HepG2 (cell line): Measurements from ENCODE around the gene SMAD7. TPM values are rescaled to one million over a fixed set of nuclear protein-coding genes. Genes with fewer than 3 reads are reported as not detected.

Experiments used
- ATAC-seq: fragments of 200-7000 bp; cut with Tn5 transposase; 3 replicates; pipeline ENCODE4 v1.9.1; 2020; ENCODE audit warnings: mild to moderate bottlenecking, moderate library complexity
- BruUV-seq: library from RNA; stranded (reverse); fragments of 400-500 nt; replicated peaks from 2 replicates; lab custom pipeline; 2021; lab: Mats Ljungman, UMichigan
- CTCF ChIA-PET: fragments of 300-600 bp; formaldehyde crosslinking; extraction: SDS; loops from one replicate; lab custom pipeline; 2021; ENCODE audit warnings: low total read pairs, inconsistent platforms, low intra/inter-chr PET ratio; lab: Yijun Ruan, JAX
- POLR2A ChIA-PET: fragments of 350-600 bp; sonication (Branson Sonifier 250); formaldehyde crosslinking; loops from one replicate; lab custom pipeline; 2020; ENCODE audit warnings: antibody characterized with exemption, inconsistent platforms; lab: Yijun Ruan, JAX
- DNase-seq: peaks from one replicate; pipeline ENCODE4 v3.0.0-alpha.2; 2015; ENCODE audit warnings: low spot score
- FAIRE-seq: peaks from 3 replicates; lab custom pipeline; 2011; peaks lifted over from hg19 to GRCh38; lab: Jason Lieb, UNC
- H2AFZ ChIP-seq: one replicate; pipeline ENCODE4 v1.6.1; 2011; ENCODE audit warnings: low read length, inconsistent platforms
- H3K27ac ChIP-seq: fragments of 300-600 bp; 3 replicates; pipeline ENCODE4 v1.8.0; 2011; ENCODE audit warnings: mixed run types, mild to moderate bottlenecking, mixed read lengths, low read length, inconsistent platforms; ENCODE audit not compliant: insufficient read depth; ENCODE audit errors: extremely low read length
- H3K27me3 ChIP-seq, 2 experiments: fragments of 200-600 bp in 1 of 2; 2 replicates in 1 of 2; 3 replicates in 1 of 2; pipeline versions ENCODE4 v1.6.0 to v1.8.0; 2011; ENCODE audit warnings: low read length in 2 of 2, mild to moderate bottlenecking in 2 of 2, moderate library complexity in 2 of 2, inconsistent platforms in 1 of 2; ENCODE audit not compliant: insufficient read depth in 2 of 2, control insufficient read depth in 1 of 2
- H3K36me3 ChIP-seq, 2 experiments: fragments of 200-600 bp in 1 of 2; replicated peaks in 1 of 2; 2 replicates in 1 of 2; 3 replicates in 1 of 2; pipeline versions ENCODE4 v1.5.1 to v1.8.0; 2011; ENCODE audit warnings: low read length in 2 of 2, inconsistent platforms in 1 of 2; ENCODE audit not compliant: insufficient read depth in 2 of 2, control insufficient read depth in 1 of 2
- H3K4me1 ChIP-seq: 2 replicates; pipeline ENCODE4 v1.5.1; 2012; ENCODE audit warnings: low read length, inconsistent platforms; ENCODE audit not compliant: insufficient read depth
- H3K4me2 ChIP-seq: 2 replicates; pipeline ENCODE4 v1.6.0; 2011; ENCODE audit warnings: low read depth, low read length, inconsistent platforms
- H3K4me3 ChIP-seq, 3 experiments: fragments of 200-600 bp in 1 of 3; sonication (generic), shearing (Covaris generic) in 1 of 3; replicated peaks in 1 of 3; 2 replicates each; pipeline ENCODE4 v1.5.1; 2011 to 2016; ENCODE audit warnings: low read length in 3 of 3, inconsistent platforms in 2 of 3, low read depth in 2 of 3, mild to moderate bottlenecking in 2 of 3, control low read depth in 1 of 3, mixed read lengths in 1 of 3; ENCODE audit not compliant: insufficient read depth in 1 of 3
- H3K79me2 ChIP-seq: one replicate; pipeline ENCODE4 v1.6.1; 2011; ENCODE audit warnings: low read length, inconsistent platforms; ENCODE audit not compliant: insufficient read depth
- H3K9ac ChIP-seq: 2 replicates; pipeline ENCODE4 v1.6.0; 2011; ENCODE audit warnings: mild to moderate bottlenecking, low read depth, low read length, inconsistent platforms; ENCODE audit not compliant: insufficient read depth
- H3K9me3 ChIP-seq: 2 replicates; pipeline ENCODE4 v1.5.1; 2012; ENCODE audit warnings: mild to moderate bottlenecking, low read length
- H4K20me1 ChIP-seq: 2 replicates; pipeline ENCODE4 v1.6.0; 2011; ENCODE audit warnings: inconsistent platforms, mild to moderate bottlenecking, low read length, moderate library complexity; ENCODE audit not compliant: insufficient read depth
- AGO2 ChIP-seq: fragments of 200-400 bp; formaldehyde crosslinking; optimal IDR thresholded peaks from 2 replicates; pipeline ENCODE3; 2017; ENCODE audit warnings: mild to moderate bottlenecking, low read depth, low read length, moderate library complexity
- CREB1 ChIP-seq, 2 experiments: fragments of 450-650 bp in 1 of 2; IDR thresholded peaks; 2 replicates each; pipeline ENCODE4 v1.6.1; 2016 to 2017; ENCODE audit warnings: control low read depth in 1 of 2, mild to moderate bottlenecking in 1 of 2, missing compliant biosample characterization in 1 of 2, missing genetic modification characterization in 1 of 2
- RARA ChIP-seq: IDR thresholded peaks from 2 replicates; pipeline ENCODE4 v1.6.1; 2016; ENCODE audit warnings: missing genetic modification reagents, missing compliant biosample characterization
- RXRA ChIP-seq: sonication (generic); formaldehyde crosslinking; IDR thresholded peaks from 2 replicates; pipeline ENCODE4 v1.5.1; 2020; ENCODE audit warnings: missing genetic modification reagents
- ZNF263 ChIP-seq: sonication (generic); formaldehyde crosslinking; IDR thresholded peaks from 2 replicates; pipeline ENCODE4 v1.4.0; 2020; ENCODE audit warnings: missing genetic modification reagents
- ZNF513 ChIP-seq: sonication (generic); formaldehyde crosslinking; conservative IDR thresholded peaks from 2 replicates; pipeline ENCODE4 v1.5.0; 2020; ENCODE audit warnings: missing genetic modification reagents
- ZNF766 ChIP-seq: sonication (generic); formaldehyde crosslinking; IDR thresholded peaks from 2 replicates; pipeline ENCODE4 v1.5.0; 2020; ENCODE audit warnings: missing genetic modification reagents, borderline replicate concordance
- WGBS: methylation state at CpG from one replicate; pipeline ENCODE4 v1.1.6; 2017; ENCODE audit warnings: low lambda C conversion rate; 5-methylcytosine and 5-hydroxymethylcytosine counted together
- in situ Hi-C: cut with HindIII; loops from 2 replicates; pipeline ENCODE4 v1.10.0; 2017; ENCODE audit warnings: low pct_unique_long_range_greater_than_20kb; ENCODE audit not compliant: extremely low pct_ligation_motif_present
- intact Hi-C: fragments of 100-400 bp; cut with micrococcal nuclease; formaldehyde crosslinking; loops from one replicate; pipeline ENCODE4 v1.10.0; 2022; ENCODE audit not compliant: unreplicated experiment
- polyA plus RNA-seq, 8 experiments: library from polyadenylated mRNA; depleted of rRNA in 3 of 8; stranded (reverse) in 7 of 8; unstranded in 1 of 8; fragments of >200 nt; fragmentation: Illumina TruSeq in 4 of 8; extraction: Trizol in 4 of 8; gene quantifications; 2 replicates each; pipeline versions ENCODE4 v1.2.1 to v1.2.3, GENCODE V29; 2011 to 2016; ENCODE audit warnings: low read depth in 4 of 8, missing spikeins in 1 of 8, mixed read lengths in 1 of 8; ENCODE audit not compliant: insufficient read depth in 1 of 8
- total RNA-seq, 5 experiments: library from RNA; depleted of rRNA; stranded (reverse); fragments of >200 nt; fragmentation: Illumina TruSeq; extraction: Trizol; gene quantifications; 2 replicates each; pipeline ENCODE4 v1.2.3, GENCODE V29; 2016; ENCODE audit warnings: low read depth in 1 of 5

Gene SMAD7
- total and polyA plus RNA-seq, 2 of the 13 experiments (the other 11 are each of a cell fraction or from before 2014, with no cell fraction given) = 17.4 to 24.7 TPM

GRCh38 chr18:48992791-48993555 is 42.2 kb upstream of the SMAD7 start:
- in situ Hi-C loops (no loop called here), intact Hi-C loops (no loop called here)
- FAIRE-seq (no peak), DNase-seq (no peak), ATAC-seq (no peak)
- no TSS peak for BruUV-seq
- Histone ChIP-seq H3K79me2 (no peaks in the 10 kb centered on the region), H2AFZ (no peak overlapping the region), H4K20me1 (no peaks in the 10 kb centered on the region), H3K4me2 (peak overlapping the region; percentile 10; the same call in 1 of the 2 replicates), H3K27me3 (peaks cover 1 to 46% of the 10 kb centered on the region in 2 experiments; a peak in 3 of 5 replicates), H3K9ac (no peak overlapping the region), H3K9me3 (no peaks in the 10 kb centered on the region), H3K4me3 (no peak overlapping the region), H3K4me1 (peaks cover 81% of the 10 kb centered on the region), H3K36me3 (no peaks in the 10 kb centered on the region), H3K27ac (no peak overlapping the region)
- TF ChIP-seq ZNF513 (CRISPR knock-in tag) = no peak
- TF ChIP-seq AGO2 = no peak
- TF ChIP-seq RARA (CRISPR knock-in tag) = peak; percentile 34
- peak; percentile 22; the same call in 1 of the 2 replicates for TF ChIP-seq RXRA (CRISPR knock-in tag)
- no peak for TF ChIP-seq ZNF766 (CRISPR knock-in tag)
- TF ChIP-seq CREB1 (IDR thresholded peaks at IDR 0.05) = peak; percentile 41; the same call in 1 of the 2 replicates
- no peak for TF ChIP-seq CREB1 (CRISPR knock-in tag; IDR thresholded peaks at IDR 0.05)
- TF ChIP-seq ZNF263 (CRISPR knock-in tag) = peak; percentile 78; the same call in 1 of the 2 replicates
- 24% methylated on average over 12 of the region's 12 CpGs for WGBS
- CTCF ChIA-PET = no interaction called here
- POLR2A ChIA-PET = interaction anchor here (1.2 kb wide), 1 partner anchor 45 kb away, joined by 3 read pairs; no protein-coding TSS in a partner anchor
